Activated gamma-delta T cell treated with Interleukin-2 at 50 U/mL for 16 hours (primary cell): ENCODE measurements around the gene PTGES2.
"Not testable (repeated sequence)": the region's sequence is repeated elsewhere in the genome, so short reads cannot be mapped to it uniquely, and the experiment has no call there.

ENCODE experiments used
- DNase-seq: peaks from one replicate; pipeline ENCODE4 v3.0.0-alpha.2; 2020

PTGES2 gene

GRCh38 chr9:128084746-128085145, 42.8 kb downstream of the PTGES2 start:
- DNase-seq: no peak

DNA sequence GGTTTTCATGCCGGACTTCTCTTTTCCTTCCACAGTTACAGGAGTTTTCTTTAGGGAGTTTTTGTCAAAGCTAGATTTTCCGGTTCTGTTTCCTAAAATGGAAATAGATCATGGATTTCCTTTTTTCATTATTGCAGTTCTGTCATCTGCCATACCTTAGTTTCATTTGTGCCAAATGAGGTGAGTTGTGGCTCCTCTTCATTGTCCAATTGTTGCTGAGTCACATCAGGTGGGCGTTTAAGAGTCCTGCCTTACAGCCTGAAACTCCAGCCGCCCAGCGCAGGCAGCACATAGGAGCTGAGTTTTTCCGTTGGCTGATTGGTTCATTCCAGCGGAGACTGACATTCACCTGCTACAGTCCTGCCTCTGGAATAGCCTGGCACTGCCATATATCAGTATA, 45.4 kb downstream of the PTGES2 start:
- no peak for DNase-seq

- no peak for DNase-seq
These were observed 46.5 kb downstream of the PTGES2 start for GRCh38 chr9:128081056-128081455.

DNA sequence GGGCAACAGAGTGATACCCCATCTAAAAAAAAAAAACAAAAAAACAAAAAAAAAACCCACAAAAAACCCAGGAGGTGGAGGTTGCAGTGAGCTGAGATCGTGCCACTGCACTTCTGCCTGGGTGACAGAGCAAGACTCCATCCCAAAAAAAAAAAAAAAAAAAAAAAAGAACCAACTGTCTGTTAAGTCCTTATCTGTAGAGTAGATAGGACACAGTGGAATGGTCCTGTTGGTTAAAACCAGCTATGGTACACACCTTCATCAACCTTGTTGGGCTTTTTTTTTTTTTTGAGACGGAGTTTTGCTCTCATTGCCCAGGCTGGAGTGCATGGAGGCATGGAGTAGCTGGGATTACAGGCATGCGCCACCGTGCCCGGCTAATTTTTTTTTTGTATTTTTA, 47.3 kb downstream of the PTGES2 start:
- DNase-seq: no peak

DNA sequence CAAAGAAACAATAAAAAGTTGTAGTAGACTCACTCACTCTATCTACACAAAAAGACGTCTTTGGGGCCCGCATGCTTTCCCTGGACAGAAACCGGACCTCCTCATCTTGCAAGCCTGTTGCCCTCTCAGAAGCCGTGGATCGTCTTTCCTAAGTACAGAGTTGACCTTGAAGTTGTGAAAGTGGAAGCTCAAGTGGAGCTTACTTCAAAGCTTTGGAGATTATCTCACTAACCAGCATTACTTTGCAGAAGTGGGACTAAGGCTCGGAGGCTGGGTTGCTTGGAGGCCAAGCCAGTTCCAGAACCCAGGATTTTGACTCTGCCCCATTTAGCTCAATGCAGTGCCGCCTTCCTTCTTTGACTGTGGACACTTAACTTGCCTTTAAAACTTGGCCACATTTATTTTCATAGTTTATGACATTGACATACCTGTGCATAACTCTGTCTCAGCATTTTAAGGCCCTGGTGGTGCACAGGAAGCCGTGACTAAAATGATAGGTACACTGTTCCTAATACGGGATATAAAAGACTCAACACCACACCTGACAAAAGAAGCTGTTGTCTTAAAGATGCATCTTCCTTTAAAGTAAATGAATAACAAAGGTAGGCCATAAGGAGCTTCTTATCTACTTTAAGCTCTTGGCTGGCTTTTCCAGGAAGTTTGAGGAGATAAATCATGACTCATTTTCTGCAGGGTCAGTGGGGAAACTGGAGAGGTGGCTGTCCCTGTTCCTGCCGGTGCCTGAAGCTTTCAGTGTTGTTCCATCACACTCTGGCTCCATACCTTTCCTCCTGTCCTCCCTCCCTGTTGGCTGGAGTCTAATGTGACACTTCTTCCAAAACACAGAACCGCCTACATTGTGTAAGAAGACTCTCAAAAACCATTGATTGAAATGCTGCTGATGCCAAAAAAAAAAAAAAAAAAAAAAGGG, 48.8 kb downstream of the PTGES2 start:
- no peak for DNase-seq

DNA sequence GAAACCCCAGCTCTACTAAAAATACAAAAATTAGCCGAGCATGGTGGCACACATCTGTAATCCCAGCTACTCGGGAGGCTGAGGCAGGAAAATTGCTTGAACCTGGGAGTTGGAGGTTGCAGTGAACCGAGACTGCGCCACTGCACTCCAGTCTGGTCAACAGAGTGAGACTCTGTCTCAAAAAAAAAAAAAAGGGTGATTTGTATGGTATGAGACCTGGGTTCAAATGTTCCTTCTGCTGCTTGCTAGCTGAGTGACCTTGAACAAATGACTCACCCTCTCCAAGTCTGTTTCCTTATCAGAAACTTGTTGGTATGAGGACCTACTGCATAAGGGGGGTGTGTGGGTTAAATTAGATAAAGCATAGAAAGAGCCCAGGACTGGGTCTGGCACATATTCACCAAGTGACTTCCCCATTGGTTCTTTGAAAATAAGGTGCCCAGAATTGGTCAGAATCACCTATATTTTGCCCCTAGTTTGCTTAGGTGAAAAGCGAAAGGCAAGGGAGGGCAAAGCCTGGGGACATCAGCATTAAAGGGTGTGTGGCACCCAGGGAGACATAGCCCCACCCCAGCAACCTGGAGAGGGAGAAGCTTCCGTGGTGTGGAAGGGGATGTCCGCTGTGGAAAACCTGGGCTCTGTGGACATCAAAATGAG, 49.6 kb downstream of the PTGES2 start:
- no peak for DNase-seq

DNA sequence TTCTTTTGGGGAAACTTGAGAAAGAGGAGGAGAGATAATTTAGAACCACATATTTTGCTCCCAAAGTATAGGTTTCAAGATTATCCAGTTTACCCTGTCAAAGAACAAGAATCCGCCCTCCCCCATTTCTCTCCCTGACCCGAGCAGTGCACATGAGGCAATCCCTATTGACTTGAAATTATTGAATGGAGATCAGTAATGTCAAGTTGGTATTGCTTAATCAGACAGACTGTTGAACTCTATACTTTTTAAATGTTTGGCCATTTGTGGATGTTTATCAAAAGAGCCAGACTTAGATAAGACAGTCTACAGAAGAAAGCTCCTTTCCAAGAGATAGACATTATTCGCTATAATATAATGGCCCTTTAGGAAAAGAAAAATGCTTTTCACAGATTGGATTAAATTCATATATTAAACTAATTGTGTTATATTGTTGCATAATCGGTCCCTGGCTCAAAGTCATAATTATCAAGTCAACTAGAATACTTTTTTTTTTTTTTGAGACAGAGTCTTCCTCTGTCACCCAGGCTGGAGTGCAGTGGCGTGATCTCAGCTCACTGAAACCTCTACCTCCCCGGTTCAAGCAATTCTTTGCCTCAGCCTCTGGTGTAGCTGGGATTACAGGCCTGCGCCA, 54.2 kb downstream of the PTGES2 start:
- DNase-seq: no peak

DNA sequence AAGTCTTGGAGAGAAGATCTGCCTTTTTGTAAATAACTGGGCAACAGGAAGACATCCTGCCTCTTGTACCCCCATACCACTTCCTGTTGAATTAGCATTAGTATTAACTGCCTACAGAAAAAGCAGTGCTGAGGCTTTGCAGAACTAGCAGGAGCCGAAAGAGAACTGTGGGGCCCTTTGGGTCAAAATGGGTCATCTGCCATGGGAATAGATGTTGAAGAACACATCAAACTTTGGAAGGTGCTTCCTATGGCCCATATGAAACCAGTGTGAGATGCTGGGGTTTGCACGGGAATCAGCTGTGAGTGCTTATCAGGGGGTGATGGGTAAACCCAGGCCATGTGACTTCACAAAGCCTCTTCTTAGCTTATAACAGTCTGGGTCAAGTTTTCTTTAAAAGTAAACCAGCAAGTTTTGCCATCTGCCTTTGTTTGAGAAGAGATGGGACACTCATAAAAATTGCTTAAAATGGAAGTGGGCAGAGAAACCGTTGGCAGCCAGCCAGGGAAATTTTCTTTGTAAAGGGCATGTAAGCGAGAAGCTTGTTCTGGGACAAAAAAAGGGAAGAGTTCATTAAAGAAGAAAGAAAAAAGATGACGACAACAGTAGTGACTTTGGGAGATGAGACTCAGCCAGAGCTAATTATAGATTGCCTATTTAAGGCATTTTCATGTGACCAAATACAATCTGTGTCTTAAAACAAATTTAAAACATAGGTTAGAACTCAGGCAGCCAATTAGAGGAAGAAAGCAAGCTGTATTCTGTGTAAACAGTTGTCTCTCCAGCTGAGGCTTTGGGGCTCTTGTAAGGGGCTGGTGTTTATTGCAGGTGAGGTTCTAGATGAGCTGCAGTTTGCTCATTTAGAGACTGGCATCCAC, 55.1 kb downstream of the PTGES2 start:
- peak; percentile 50 for DNase-seq

DNA sequence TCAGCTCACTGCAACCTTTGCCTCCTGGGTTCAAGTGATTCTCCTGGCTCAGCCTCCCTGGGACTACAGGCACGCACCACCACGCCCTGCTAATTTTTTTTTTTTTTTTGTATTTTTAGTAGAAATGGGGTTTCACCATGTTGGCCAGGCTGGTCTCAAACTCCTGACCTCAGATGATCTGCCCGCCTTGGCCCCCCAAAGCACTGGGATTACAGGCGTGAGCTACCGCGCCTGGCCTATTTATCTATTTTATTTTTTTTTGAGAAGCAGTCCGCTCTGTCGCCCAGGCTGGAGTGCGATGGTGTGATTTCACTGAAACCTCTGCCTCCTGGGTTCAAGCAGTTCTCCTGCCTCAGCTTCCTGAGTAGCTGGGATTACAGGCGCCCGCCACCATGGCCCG, 56.1 kb downstream of the PTGES2 start:
- DNase-seq: not testable (repeated sequence)

GRCh38 chr9:128070874-128071273, 56.7 kb downstream of the PTGES2 start:
- DNase-seq: no peak
